Esophagus squamous epithelium (tissue), 5 donors: ENCODE results near the gene IRF3. TPM values are rescaled to one million over a fixed set of nuclear protein-coding genes. Genes with fewer than 3 reads are reported as not detected.

Experiments
- DNase-seq: peaks from one replicate; lab custom pipeline; 2025; lab: John Stamatoyannopoulos, UW
- H3K27ac ChIP-seq, 4 donors: fragments of 200-600 bp; sonication (generic); one replicate each; pipeline ENCODE4 v1.5.1; 2016 to 2019; ENCODE audit warnings: mild to moderate bottlenecking in 1 of 4
- H3K27me3 ChIP-seq, 4 donors: fragments of 200-600 bp; sonication (generic); 1 replicate in 3 of 4; 2 replicates in 1 of 4; pipeline versions ENCODE4 v1.5.1 to v1.6.0; 2017 to 2021; ENCODE audit warnings: antibody characterized with exemption in 1 of 4
- H3K36me3 ChIP-seq, 3 donors: fragments of 200-600 bp; sonication (generic); one replicate each; pipeline ENCODE4 v1.5.1; 2016 to 2019
- H3K4me1 ChIP-seq, 3 donors: fragments of 200-600 bp; sonication (generic); one replicate each; pipeline ENCODE4 v1.5.1; 2017 to 2019
- H3K4me3 ChIP-seq, 4 donors: fragments of 200-600 bp; sonication (generic); 1 replicate in 3 of 4; 2 replicates in 1 of 4; pipeline ENCODE4 v1.5.1; 2016 to 2019; ENCODE audit warnings: mild to moderate bottlenecking in 2 of 4, moderate library complexity in 1 of 4
- H3K9me3 ChIP-seq, 3 donors: fragments of 200-600 bp; sonication (generic); one replicate each; pipeline ENCODE4 v1.5.1; 2016 to 2019
- CTCF ChIP-seq, 6 experiments: fragments of 450-650 bp in 4 of 6; fragments of 200-600 bp in 2 of 6; sonication (generic) in 2 of 6; IDR thresholded peaks; one replicate each; pipeline ENCODE4 v1.5.1; 2016 to 2019; ENCODE audit warnings: antibody characterized with exemption in 6 of 6, mild to moderate bottlenecking in 4 of 6, moderate library complexity in 4 of 6
- POLR2A ChIP-seq, 4 donors: fragments of 450-650 bp; IDR thresholded peaks; one replicate each; pipeline ENCODE4 v1.6.1; 2017; ENCODE audit warnings: antibody characterized with exemption in 4 of 4, mild to moderate bottlenecking in 4 of 4, moderate library complexity in 3 of 4
- WGBS, 2 donors: methylation state at CpG; one replicate each; pipeline ENCODE4 v1.1.5; 2018; 5-methylcytosine and 5-hydroxymethylcytosine counted together
- intact Hi-C: fragments of 100-400 bp; cut with DNase I; formaldehyde crosslinking; loops from one replicate; pipeline ENCODE4 v1.15.0; 2022
- total RNA-seq, 4 donors: library from RNA; depleted of rRNA; stranded (reverse); fragments of >200 nt; gene quantifications; one replicate each; pipeline ENCODE4 v1.1.0, GENCODE V29; 2016
- donor health status: DM: yes; HTN: yes; CAD: no.

Gene IRF3
- total RNA-seq, 4 donors from 2014 or later: 33.5 to 69.1 (median 49.4) TPM

GRCh38 chr19:49616945-49617344 is 48.7 kb downstream of the IRF3 start:
- WGBS, 2 donors: 90 to 91% methylated on average over 7 of the region's 7 CpGs
- H3K9me3 ChIP-seq: no peaks in the 10 kb centered on the region
- H3K27ac ChIP-seq: no peak overlapping the region
- DNase-seq: no peak
- H3K4me3 ChIP-seq: no peak overlapping the region
- no peaks in the 10 kb centered on the region for H3K27me3 ChIP-seq
- TF ChIP-seq CTCF (IDR thresholded peaks at IDR 0.05) (no peak), POLR2A (IDR thresholded peaks at IDR 0.05) (no peak)
- H3K4me1 ChIP-seq: peaks cover 0 to 28% (median 11%) of the 10 kb centered on the region in 3 donors
- peaks cover 38 to 94% (median 45%) of the 10 kb centered on the region in 3 donors for H3K36me3 ChIP-seq
- intact Hi-C loops: no loop called here

GRCh38 chr19:49616532-49616931 is 49.1 kb downstream of the IRF3 start:
- no peak for DNase-seq
- intact Hi-C loops: no loop called here
- H3K4me3 ChIP-seq: no peak overlapping the region
- TF ChIP-seq CTCF (IDR thresholded peaks at IDR 0.05): no peak
- no peak for TF ChIP-seq POLR2A (IDR thresholded peaks at IDR 0.05)
- H3K9me3 ChIP-seq: no peaks in the 10 kb centered on the region
- peaks cover 34 to 90% (median 43%) of the 10 kb centered on the region in 3 donors for H3K36me3 ChIP-seq
- 94 to 97% methylated on average over 7 of the region's 7 CpGs for WGBS, 2 donors
- no peaks in the 10 kb centered on the region for H3K27me3 ChIP-seq
- peaks cover 0 to 29% (median 11%) of the 10 kb centered on the region in 3 donors for H3K4me1 ChIP-seq
- H3K27ac ChIP-seq: no peak overlapping the region

- DNase-seq: no peak
- H3K27ac ChIP-seq: no peak overlapping the region
- peaks cover 0 to 29% (median 11%) of the 10 kb centered on the region in 3 donors for H3K4me1 ChIP-seq
- no peak overlapping the region for H3K4me3 ChIP-seq
- WGBS, 2 donors: 92 to 95% methylated on average over 13 to 23 of the region's 23 CpGs
- TF ChIP-seq CTCF (IDR thresholded peaks at IDR 0.05) (no peak), POLR2A (IDR thresholded peaks at IDR 0.05) (no peak)
- H3K27me3 ChIP-seq: no peaks in the 10 kb centered on the region
- H3K36me3 ChIP-seq: peaks cover 30 to 90% (median 39%) of the 10 kb centered on the region in 3 donors
- intact Hi-C loops: no loop called here
- H3K9me3 ChIP-seq: no peaks in the 10 kb centered on the region
Observed at GRCh38 chr19:49615861-49616260, 49.8 kb downstream of the IRF3 start.

GRCh38 chr19:49614096-49614833 is 51.4 kb downstream of the IRF3 start:
- 61 to 73% methylated on average over 8 to 14 of the region's 19 CpGs for WGBS, 2 donors
- H3K27ac ChIP-seq: peak overlapping the region; percentile 21 to 62 (median 39)
- H3K4me3 ChIP-seq: no peak overlapping the region
- H3K27me3 ChIP-seq: no peaks in the 10 kb centered on the region
- no peaks in the 10 kb centered on the region for H3K9me3 ChIP-seq
- H3K4me1 ChIP-seq: peaks cover 0 to 29% (median 11%) of the 10 kb centered on the region in 3 donors
- peaks cover 22 to 90% (median 36%) of the 10 kb centered on the region in 3 donors for H3K36me3 ChIP-seq
- intact Hi-C loops: no loop called here
- no peak for TF ChIP-seq CTCF (IDR thresholded peaks at IDR 0.05)
- no peak for TF ChIP-seq POLR2A (IDR thresholded peaks at IDR 0.05)
- no peak for DNase-seq

- peaks cover 22 to 90% (median 38%) of the 10 kb centered on the region in 3 donors for H3K36me3 ChIP-seq
- intact Hi-C loops: no loop called here
Observed at GRCh38 chr19:49613374-49613773, 52.3 kb downstream of the IRF3 start.

More at GRCh38 chr19:49613374-49613773, 52.3 kb downstream of the IRF3 start:
- Histone ChIP-seq H3K27me3 (no peaks in the 10 kb centered on the region), H3K4me3 (no peak overlapping the region), H3K27ac (peak overlapping the region; percentile 21 to 62 (median 39)), H3K4me1 (peaks cover 0 to 29% (median 11%) of the 10 kb centered on the region in 3 donors), H3K9me3 (no peaks in the 10 kb centered on the region)
- DNase-seq: no peak
- 63 to 73% methylated on average over 4 of the region's 4 CpGs for WGBS, 2 donors
- TF ChIP-seq POLR2A (IDR thresholded peaks at IDR 0.05) (no peak), CTCF (IDR thresholded peaks at IDR 0.05) (no peak)
